Measurements from ENCODE around the gene KAT2B. TPM values are rescaled to one million over a fixed set of nuclear protein-coding genes. Genes with fewer than 3 reads are reported as not detected.

KAT2B gene
- total and polyA plus RNA-seq, 2 of the 8 experiments (the other 6 are each of a cell fraction or from before 2014, with no cell fraction given), result 0.24 to 0.91 TPM

- TF ChIP-seq CTCF (IDR thresholded peaks at IDR 0.05; ENCODE audit: control extremely low read depth in 1 of 3, insufficient read depth in 1 of 3, low read depth in 1 of 3, low read length in 3 of 3) (no peak), EGR1 (IDR thresholded peaks at IDR 0.05; ENCODE audit: borderline replicate concordance, low read depth, low read length) (no peak)
Measured at GRCh38 chr3:20069178-20069532, 28.9 kb downstream of the KAT2B start (continued).
